ENCODE data around the gene TMEM169. TPM values are rescaled to one million over a fixed set of nuclear protein-coding genes. Genes with fewer than 3 reads are reported as not detected.

The TMEM169 gene
- total and polyA plus RNA-seq, 2 of the 13 experiments (the other 11 are each of a cell fraction or from before 2014, with no cell fraction given): 1.5 to 4.5 TPM

DNA sequence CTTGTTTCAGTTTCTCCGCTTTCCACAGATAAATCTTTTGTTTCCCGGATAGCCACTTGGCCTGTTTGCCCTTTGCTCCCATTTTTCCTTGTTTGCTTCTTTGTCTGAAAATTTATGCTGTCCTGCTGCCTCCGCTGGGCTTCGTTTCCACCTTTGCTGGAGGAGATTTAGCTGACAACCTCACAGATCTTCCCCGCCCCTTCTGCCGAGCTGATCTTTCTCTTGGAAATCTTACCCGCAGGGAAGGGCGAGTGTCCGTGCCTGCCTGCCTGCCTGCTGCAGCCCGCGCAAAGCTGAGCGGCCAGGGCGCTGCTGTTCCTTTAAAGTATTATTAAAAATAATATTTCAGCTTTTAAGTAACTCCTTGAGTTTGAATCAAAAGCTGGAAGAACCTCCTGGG, 26.0 kb downstream of the TMEM169 start (continued):
- TF ChIP-seq, protein P1, sequence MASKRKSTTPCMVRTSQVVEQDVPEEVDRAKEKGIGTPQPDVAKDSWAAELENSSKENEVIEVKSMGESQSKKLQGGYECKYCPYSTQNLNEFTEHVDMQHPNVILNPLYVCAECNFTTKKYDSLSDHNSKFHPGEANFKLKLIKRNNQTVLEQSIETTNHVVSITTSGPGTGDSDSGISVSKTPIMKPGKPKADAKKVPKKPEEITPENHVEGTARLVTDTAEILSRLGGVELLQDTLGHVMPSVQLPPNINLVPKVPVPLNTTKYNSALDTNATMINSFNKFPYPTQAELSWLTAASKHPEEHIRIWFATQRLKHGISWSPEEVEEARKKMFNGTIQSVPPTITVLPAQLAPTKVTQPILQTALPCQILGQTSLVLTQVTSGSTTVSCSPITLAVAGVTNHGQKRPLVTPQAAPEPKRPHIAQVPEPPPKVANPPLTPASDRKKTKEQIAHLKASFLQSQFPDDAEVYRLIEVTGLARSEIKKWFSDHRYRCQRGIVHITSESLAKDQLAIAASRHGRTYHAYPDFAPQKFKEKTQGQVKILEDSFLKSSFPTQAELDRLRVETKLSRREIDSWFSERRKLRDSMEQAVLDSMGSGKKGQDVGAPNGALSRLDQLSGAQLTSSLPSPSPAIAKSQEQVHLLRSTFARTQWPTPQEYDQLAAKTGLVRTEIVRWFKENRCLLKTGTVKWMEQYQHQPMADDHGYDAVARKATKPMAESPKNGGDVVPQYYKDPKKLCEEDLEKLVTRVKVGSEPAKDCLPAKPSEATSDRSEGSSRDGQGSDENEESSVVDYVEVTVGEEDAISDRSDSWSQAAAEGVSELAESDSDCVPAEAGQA (IDR thresholded peaks at IDR 0.05; ENCODE audit: low read depth): no peak
- TF ChIP-seq, protein P1 (CRISPR knock-in tag; IDR thresholded peaks at IDR 0.05; ENCODE audit: borderline replicate concordance): no peak
- TF ChIP-seq ZNF569 (CRISPR knock-in tag; IDR thresholded peaks at IDR 0.05; ENCODE audit: borderline replicate concordance): no peak
- 0 out of 2 replicates have a peak, but pooled peaks have one; percentile 14 for TF ChIP-seq RXRB (CRISPR knock-in tag; IDR thresholded peaks at IDR 0.05; ENCODE audit: borderline replicate concordance)
- TF ChIP-seq ZNF883 (CRISPR knock-in tag; IDR thresholded peaks at IDR 0.05; ENCODE audit: not compliant biosample characterization): no peak
- TF ChIP-seq RORA (CRISPR knock-in tag; IDR thresholded peaks at IDR 0.05): no peak
- no peak for TF ChIP-seq CHD4 (IDR thresholded peaks at IDR 0.05; ENCODE audit: borderline replicate concordance, low read length)
- no peak for TF ChIP-seq RBM22 (optimal IDR thresholded peaks at IDR 0.05; ENCODE audit: low read length)
- TF ChIP-seq, protein P2, sequence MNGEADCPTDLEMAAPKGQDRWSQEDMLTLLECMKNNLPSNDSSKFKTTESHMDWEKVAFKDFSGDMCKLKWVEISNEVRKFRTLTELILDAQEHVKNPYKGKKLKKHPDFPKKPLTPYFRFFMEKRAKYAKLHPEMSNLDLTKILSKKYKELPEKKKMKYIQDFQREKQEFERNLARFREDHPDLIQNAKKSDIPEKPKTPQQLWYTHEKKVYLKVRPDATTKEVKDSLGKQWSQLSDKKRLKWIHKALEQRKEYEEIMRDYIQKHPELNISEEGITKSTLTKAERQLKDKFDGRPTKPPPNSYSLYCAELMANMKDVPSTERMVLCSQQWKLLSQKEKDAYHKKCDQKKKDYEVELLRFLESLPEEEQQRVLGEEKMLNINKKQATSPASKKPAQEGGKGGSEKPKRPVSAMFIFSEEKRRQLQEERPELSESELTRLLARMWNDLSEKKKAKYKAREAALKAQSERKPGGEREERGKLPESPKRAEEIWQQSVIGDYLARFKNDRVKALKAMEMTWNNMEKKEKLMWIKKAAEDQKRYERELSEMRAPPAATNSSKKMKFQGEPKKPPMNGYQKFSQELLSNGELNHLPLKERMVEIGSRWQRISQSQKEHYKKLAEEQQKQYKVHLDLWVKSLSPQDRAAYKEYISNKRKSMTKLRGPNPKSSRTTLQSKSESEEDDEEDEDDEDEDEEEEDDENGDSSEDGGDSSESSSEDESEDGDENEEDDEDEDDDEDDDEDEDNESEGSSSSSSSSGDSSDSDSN (CRISPR knock-in tag; IDR thresholded peaks at IDR 0.05): peak; percentile 37; the same call in 1 of the 2 replicates
- peak; percentile 3; the same call in 1 of the 2 replicates for TF ChIP-seq RARA (CRISPR knock-in tag; IDR thresholded peaks at IDR 0.05)
- TF ChIP-seq SMYD3 (CRISPR knock-in tag; IDR thresholded peaks at IDR 0.05): no peak
- no peak for TF ChIP-seq ZFP90 (CRISPR knock-in tag; IDR thresholded peaks at IDR 0.05; ENCODE audit: borderline replicate concordance)
- TF ChIP-seq RARG (CRISPR knock-in tag; IDR thresholded peaks at IDR 0.05; ENCODE audit: low read depth): no peak
- peak; percentile 69; the same call in 1 of the 2 replicates for TF ChIP-seq KMT2A (CRISPR knock-in tag; IDR thresholded peaks at IDR 0.05)
- TF ChIP-seq MYNN (CRISPR knock-in tag; IDR thresholded peaks at IDR 0.05; ENCODE audit: low read depth): no peak
- peak; percentile 50; the same call in 1 of the 2 replicates for TF ChIP-seq SP5 (CRISPR knock-in tag; IDR thresholded peaks at IDR 0.05; ENCODE audit: borderline replicate concordance, low read depth)
- TF ChIP-seq, protein P3, sequence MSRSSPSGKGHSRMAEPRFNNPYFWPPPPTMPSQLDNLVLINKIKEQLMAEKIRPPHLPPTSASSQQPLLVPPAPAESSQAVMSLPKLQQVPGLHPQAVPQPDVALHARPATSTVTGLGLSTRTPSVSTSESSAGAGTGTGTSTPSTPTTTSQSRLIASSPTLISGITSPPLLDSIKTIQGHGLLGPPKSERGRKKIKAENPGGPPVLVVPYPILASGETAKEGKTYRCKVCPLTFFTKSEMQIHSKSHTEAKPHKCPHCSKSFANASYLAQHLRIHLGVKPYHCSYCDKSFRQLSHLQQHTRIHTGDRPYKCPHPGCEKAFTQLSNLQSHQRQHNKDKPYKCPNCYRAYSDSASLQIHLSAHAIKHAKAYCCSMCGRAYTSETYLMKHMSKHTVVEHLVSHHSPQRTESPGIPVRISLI (CRISPR knock-in tag; IDR thresholded peaks at IDR 0.05; ENCODE audit: borderline replicate concordance): no peak
- no peak for TF ChIP-seq KDM3A (CRISPR knock-in tag; IDR thresholded peaks at IDR 0.05; ENCODE audit: low read depth)
- TF ChIP-seq KLF16 (CRISPR knock-in tag; IDR thresholded peaks at IDR 0.05): no peak; a peak in 1 of 4 replicates
- TF ChIP-seq, protein P4, sequence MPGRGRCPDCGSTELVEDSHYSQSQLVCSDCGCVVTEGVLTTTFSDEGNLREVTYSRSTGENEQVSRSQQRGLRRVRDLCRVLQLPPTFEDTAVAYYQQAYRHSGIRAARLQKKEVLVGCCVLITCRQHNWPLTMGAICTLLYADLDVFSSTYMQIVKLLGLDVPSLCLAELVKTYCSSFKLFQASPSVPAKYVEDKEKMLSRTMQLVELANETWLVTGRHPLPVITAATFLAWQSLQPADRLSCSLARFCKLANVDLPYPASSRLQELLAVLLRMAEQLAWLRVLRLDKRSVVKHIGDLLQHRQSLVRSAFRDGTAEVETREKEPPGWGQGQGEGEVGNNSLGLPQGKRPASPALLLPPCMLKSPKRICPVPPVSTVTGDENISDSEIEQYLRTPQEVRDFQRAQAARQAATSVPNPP (CRISPR knock-in tag; IDR thresholded peaks at IDR 0.05): no peak
